ENCODE measurements around the gene GALNTL6.
"Not testable (repeated sequence)": the region's sequence is repeated elsewhere in the genome, so short reads cannot be mapped to it uniquely, and the experiment has no call there.

DNA sequence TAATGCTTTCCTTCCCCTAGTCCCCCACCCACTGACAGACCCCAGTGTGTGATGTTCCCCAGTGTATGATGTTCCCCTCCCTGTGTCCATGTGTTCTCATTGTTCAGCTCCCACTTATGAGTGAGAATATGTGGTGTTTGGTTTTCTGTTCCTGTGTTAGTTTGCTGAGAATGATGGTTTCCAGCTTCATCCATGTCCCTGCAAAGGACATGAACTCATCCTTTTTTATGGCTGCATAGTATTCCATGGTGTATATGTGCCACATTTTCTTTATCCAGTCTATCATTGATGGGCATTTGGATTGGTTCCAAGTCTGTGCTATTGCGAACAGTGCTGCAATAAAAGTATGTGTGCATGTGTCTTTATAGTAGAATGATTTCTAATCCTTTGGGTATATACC lies 1228.9 kb downstream of the GALNTL6 start:
- not testable (repeated sequence) for TF ChIP-seq ZNF589 (CRISPR knock-in tag; IDR thresholded peaks at IDR 0.05; ENCODE audit: low read depth); HDAC2 (IDR thresholded peaks at IDR 0.05)

Measured in K562 (cell line).